Measurements from ENCODE around the gene TP53TG3C.
"Not testable (repeated sequence)": the region's sequence is repeated elsewhere in the genome, so short reads cannot be mapped to it uniquely, and the experiment has no call there.

TP53TG3C gene, protein sequence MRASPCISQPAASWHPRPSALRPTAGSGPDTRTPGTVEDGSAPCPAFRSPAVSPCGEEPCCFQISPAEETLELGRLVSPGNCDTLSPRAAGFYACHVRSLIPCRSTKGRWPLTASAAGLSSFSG

DNA sequence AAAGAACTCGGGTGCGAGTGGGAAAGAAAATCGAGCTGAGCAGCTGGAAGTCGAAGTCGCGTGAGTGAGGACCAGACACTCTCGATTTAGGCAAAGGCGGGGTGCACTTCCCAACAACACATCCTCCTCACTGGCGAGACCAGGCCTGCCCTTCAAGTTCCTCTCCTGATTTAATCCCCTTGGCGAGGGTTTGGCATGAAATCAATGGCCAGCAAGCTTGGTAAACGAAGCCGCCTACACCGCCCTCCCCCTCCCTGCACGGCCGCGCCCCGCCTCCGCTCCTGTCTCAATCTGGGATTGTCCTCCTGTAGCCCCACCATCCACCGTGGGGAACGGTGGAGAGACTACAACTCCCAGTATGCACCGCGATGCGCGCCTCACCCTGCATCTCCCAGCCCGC lies at the start of gene TP53TG3C:
Gene TP53TG3C, plus strand, starts transcription at position 301 of the 400 bp plus-strand sequence. Its CDS starts 68 bp downstream, at position 369.
- H3K4me3 ChIP-seq; H3K36me3 ChIP-seq (ENCODE audit: insufficient read depth, low read length); DNase-seq (ENCODE audit: low read depth, low spot score); H3K9me3 ChIP-seq (ENCODE audit: low read depth, low read length); H3K9ac ChIP-seq (ENCODE audit: insufficient read length); H3K27ac ChIP-seq: not testable (repeated sequence)

Measured in SK-N-MC (cell line).